HUDEP-2 (cell line): ENCODE data around the gene TBX1.

ENCODE experiments used
- DNase-seq, 76 experiments: peaks; one replicate each; lab custom pipeline; 2025; ENCODE audit not compliant: unreplicated experiment in 76 of 76; lab: John Stamatoyannopoulos, UW

The TBX1 gene

DNA sequence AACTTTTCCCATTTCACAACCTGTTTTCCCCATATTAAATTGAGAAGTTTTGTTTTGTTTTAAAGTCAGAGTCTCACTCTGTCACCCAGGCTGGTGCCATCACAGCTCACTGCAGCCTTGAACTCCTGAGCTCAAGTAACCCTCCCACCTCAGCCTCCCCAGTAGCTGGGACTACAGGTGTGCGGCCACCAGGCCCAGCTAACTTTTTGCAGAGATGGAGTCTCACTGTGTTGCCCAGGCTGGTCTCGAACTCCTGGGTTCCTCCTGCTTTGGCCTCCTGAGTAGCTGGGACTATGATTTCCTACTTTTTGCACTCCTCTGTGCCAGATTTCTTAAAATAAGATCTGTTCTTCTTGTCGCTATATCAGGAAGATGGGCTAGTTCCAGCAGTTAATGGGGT, 49.2 kb downstream of the TBX1 start:
- DNase-seq, result no peak

DNA sequence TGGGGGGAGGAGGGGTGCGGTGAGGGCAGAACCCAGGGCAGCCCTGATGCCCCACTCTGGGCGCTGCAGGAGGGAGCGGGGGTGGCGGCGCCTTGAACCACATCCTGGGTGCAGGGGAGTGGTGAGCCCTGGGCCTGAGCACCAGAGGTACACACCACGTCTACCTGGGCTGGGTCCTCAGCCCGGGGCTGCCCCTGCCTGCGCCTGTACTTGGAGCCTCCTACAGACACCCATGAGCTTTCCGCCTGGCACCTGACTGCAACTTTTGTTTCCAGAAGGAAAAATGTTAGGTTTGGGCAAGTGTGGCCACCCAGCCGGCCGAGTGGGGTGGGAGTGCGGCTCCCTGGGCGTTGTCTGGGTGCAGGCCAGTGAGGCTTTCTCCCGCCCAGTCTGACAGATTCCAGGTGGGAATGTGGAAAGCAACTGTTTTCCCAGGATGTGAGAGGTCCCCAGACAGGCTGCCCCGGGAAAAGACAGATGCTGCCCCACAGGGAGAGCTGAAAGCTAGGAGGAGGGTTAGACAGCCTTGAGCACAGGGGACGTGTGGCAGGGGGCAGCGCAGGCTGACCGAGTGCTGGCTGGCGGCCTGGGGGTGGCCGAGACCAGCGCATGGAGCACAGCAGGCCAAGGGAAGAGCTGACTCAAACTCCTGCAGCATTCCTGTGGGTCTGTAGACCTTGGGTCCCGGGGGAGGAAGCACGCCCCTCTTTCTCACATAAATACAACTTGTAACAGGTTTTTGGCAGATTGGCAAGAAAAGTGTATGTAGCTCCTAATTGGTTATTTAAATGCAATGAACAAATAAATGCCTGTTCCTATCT, 50.0 kb downstream of the TBX1 start:
- no peak for DNase-seq

DNA sequence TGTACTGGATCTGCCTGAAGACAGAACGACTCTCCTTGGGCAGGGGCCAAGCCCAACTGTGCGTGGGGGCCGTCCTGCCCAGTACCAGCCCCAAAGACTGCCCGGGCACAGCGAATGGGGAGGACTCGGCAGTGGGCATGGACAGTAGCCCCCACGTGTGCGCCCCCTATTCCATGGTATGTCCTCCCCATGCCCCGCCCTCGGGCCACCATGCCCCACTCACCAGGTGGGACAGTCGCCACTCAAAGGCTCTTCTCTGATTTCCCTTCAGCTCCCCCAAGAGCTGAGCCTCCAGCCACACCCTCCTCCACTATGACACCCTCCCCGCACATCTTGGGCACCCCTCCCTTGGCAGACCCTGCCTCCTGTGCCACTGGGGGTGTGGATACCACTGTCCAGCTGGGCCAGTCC, 50.6 kb downstream of the TBX1 start:
- DNase-seq, result no peak

DNA sequence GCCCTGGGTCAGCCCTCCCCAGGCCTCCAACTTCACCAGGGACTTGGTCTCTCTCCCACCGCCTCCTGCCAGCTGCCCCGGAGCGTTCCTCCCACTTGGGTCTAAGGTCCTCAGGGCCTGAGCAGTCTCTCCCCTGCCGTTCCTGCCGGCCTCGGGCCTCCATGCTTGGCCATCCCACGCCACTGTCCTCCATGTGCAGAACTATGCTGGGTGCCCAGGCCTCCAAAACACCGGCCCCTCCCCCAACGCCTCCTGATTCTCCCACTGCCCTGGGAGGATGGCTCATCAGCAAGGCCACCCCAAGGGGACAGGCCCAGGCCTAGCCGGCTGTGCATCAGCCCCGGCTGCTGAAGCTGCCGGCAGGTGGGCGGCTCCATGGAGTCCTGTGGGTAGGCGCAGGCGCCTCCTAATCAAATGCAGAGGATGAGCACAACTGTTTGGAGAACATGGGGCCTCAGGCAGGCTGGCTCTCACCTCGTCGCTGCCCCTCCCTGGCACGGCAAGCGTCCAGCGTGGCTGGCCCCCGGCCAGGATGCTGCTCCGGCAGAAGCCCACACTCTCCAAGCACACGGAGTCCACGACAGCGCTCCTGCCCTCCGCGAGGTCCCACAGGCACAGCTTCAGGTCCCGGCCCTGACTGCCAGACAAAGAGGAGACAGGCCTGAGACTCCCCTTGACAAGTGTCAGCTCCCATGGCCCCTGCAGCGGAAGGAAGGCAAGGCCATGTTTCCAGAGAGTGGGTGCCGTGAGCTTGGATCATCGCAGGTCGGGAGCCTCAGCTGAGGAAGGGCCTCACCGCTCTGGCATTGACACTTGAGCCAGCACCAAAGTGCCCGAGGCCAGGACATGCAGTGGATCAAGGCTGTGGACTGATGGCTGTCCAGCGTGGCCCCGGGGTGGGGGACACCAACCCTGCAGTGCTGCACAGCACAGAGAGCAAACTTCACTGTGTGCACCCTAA, 51.5 kb downstream of the TBX1 start:
- DNase-seq, result no peak

DNA sequence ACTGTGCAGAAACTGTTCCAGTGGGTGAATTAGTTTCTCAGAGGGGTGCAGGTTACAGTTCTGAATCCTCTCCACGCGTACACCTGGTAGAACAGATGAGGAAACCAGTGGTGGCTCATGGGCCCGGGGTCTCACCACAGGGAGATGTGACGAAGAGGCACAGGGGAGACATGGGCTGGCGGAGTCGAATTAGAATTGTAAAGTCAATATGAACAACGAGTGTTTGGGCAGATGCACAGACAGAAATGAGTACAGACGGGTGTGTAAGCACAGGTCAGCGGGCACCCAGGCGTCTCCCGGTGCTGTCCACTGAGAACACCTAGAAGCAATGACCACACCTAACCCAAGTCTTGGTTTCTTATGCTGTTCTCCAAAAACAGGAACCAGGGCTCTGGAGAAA, 52.3 kb downstream of the TBX1 start:
- DNase-seq, result no peak

DNA sequence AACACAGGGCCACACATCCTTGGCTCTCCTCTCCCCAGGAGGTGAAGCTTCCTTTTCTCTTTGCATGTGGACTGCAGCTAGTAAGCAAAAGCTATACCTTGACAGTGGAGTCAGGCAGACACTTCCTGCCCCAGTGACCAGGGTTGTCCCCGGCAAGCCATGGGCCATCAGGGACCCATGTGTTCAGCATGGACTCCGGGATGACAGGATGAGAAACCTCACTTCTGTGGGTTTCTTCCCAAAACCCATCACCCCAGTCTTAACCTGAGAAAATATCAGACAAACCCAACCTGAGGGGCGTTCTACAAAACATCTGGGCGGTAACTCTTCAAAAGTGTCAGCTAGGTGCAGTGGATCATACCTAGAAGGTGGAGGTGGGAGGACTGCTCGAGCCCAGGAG, 53.9 kb downstream of the TBX1 start:
- DNase-seq, result no peak

DNA sequence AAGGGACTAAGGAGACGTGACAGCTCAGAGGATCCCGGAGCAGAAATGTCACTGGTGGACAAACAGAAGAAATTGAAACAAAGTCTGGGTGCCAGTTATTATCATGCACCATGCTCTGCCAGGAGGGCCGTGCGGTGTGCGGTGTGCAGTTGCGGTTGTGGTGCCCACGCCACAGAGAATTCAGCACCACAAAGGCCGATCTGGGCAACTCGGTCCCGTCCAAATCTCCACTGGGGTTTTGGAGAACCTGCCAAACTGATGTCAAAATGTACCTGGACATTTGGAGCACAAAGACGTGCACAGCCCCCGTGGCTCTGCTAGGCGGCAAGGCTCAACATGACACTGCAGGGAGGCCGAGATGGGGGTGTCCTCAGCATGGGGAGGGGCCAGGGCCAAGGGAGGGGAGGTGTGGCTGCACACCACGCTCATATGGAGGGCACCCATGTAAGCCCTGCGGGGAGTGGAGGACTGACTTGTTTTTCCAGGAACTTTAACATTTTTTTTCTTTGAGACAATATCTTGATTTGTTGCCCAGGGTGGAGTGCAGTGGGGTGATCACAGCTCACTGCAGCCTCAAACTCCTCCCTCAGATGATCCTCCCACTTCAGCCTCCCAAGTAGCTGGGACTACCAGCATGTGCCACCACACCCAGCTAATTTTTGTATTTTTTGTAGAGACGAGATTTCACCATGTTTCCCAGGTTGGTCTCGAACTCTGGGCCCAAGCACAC, 54.7 kb downstream of the TBX1 start:
- peak in 55 of 76 experiments; percentile 14 to 80 (median 45) for DNase-seq

DNA sequence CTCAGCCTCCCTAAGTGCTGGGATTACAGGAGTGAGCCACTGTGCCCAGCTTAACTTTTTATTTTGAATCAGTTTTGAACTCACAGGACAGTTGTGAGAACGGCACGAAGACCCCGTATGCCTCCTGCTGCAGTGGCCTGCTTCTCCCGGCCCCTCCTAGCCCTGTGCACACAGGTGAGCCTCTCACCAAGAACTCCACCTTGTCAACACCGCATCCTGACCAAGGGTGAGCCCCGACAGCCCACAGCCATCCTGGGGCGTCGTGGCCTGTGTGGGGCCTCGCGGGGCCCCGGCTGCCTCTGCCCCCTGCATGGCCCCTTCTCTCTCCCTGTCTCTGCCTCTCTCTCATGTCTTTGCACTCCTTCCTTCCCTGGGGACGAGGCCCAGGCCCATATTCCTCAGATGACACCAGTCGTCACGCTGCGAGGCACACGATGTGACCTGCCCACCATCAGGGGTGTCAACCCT, 55.3 kb downstream of the TBX1 start:
- DNase-seq, result no peak

DNA sequence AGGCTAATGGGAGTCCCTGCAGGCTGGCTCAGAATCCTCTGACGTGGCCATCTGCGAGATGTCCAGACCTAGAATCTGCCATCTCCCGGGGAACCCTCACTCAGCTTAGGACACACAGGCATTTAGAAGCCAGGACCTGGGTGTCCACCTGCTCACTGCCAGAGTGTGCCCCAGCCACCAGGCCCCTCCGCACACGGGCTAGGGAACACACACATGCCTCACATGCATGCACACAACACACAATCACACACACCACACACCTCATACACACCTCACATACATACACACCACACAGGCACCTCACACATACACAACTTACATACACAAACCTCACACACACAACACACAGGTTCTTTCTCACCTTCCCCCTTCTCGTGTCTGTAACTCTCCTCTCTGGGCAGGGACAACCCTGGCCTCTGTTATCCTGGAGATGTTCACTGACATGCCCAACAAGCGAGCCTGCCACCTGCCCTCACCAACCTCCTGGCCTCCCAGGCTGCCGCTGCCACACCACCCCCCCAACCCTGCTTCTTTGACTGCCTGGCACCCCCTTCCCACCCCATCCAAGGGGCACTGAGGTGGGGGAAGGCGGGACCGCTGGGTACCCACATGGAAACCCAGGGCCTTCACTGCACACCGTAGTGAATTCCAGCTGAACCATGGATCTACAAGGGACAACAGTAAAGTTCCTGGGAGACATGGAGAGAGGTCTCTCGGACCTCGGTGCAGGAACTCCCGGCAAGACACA, 56.0 kb downstream of the TBX1 start:
- no peak for DNase-seq
